Hepatocyte (in vitro differentiated cells): Measurements from ENCODE around the gene VPS50.

Source experiments
- EZH2 ChIP-seq: fragments of 200-600 bp; sonication (generic); IDR thresholded peaks from 2 replicates; pipeline ENCODE4 v1.6.1; 2016; ENCODE audit warnings: antibody characterized with exemption, mild to moderate bottlenecking, borderline replicate concordance
- TF ChIP-seq, protein P1 (sequence below): fragments of 200-600 bp; sonication (generic); IDR thresholded peaks from 2 replicates; pipeline ENCODE4 v1.5.1; 2016; ENCODE audit warnings: antibody characterized with exemption, mild to moderate bottlenecking; ENCODE audit not compliant: poor library complexity

DNA sequence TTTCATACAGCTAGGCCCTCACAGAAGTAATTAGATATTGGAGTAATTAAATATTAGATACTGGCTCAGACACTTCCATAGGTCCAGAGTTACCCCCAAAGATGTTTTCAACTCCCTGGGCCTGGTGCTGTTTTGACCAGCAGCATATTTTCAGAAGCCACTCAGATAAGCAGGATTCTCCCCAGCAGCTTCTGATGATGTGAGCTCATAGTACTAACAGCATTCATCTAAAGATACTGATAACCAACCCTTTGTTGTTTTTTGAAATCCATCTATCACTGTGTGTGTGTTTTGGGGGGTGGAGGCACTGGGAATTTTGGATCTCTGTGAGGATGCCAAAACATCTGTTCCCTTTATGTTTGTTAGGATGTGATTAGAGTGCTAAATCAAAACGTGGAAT is 52.7 kb downstream of the VPS50 start:
- TF ChIP-seq, protein P1, sequence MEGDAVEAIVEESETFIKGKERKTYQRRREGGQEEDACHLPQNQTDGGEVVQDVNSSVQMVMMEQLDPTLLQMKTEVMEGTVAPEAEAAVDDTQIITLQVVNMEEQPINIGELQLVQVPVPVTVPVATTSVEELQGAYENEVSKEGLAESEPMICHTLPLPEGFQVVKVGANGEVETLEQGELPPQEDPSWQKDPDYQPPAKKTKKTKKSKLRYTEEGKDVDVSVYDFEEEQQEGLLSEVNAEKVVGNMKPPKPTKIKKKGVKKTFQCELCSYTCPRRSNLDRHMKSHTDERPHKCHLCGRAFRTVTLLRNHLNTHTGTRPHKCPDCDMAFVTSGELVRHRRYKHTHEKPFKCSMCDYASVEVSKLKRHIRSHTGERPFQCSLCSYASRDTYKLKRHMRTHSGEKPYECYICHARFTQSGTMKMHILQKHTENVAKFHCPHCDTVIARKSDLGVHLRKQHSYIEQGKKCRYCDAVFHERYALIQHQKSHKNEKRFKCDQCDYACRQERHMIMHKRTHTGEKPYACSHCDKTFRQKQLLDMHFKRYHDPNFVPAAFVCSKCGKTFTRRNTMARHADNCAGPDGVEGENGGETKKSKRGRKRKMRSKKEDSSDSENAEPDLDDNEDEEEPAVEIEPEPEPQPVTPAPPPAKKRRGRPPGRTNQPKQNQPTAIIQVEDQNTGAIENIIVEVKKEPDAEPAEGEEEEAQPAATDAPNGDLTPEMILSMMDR = no peak
- TF ChIP-seq EZH2 = no peak
